ENCODE results near the gene ESRRG.
"Not testable (repeated sequence)": the region's sequence is repeated elsewhere in the genome, so short reads cannot be mapped to it uniquely, and the experiment has no call there.

Gene ESRRG

GRCh38 chr1:216723274-216723780 lies at the start of gene ESRRG:
ESRRG (minus strand) TSS chr1:216723429; CDS start chr1:216723299, 130 bp downstream.
- DNase-seq = no peak

- no peak for DNase-seq
Observed at GRCh38 chr1:216771922-216772321, 48.7 kb upstream of the ESRRG start.

GRCh38 chr1:216766633-216767327 lies 43.6 kb upstream of the ESRRG start:
- DNase-seq = no peak

- no peak for DNase-seq
Observed at GRCh38 chr1:216765346-216766300, 42.4 kb upstream of the ESRRG start.

GRCh38 chr1:216758161-216758560 lies 34.9 kb upstream of the ESRRG start:
- DNase-seq = no peak

- no peak for DNase-seq
Observed at GRCh38 chr1:216757110-216757509, 33.9 kb upstream of the ESRRG start.

GRCh38 chr1:216750961-216751360 lies 27.7 kb upstream of the ESRRG start:
- no peak for DNase-seq

- no peak for DNase-seq
Observed at GRCh38 chr1:216750031-216750627, 26.9 kb upstream of the ESRRG start.

- DNase-seq = no peak
Observed at GRCh38 chr1:216749232-216749631, 26.0 kb upstream of the ESRRG start.

GRCh38 chr1:216742625-216743024 lies 19.4 kb upstream of the ESRRG start:
- DNase-seq = no peak

- DNase-seq = no peak
Observed at GRCh38 chr1:216740331-216740730, 17.1 kb upstream of the ESRRG start.

- DNase-seq = no peak
Observed at GRCh38 chr1:216739793-216740192, 16.6 kb upstream of the ESRRG start.

- DNase-seq = no peak
Observed at GRCh38 chr1:216732121-216732520, 8.9 kb upstream of the ESRRG start.

- DNase-seq = no peak
Observed at GRCh38 chr1:216731562-216731961, 8.3 kb upstream of the ESRRG start.

- no peak for DNase-seq
Observed at GRCh38 chr1:216726435-216726834, 3.2 kb upstream of the ESRRG start.

- DNase-seq = no peak
Observed at GRCh38 chr1:216722821-216723220, 408 bp downstream of the ESRRG start.

GRCh38 chr1:216721863-216722262 lies 1.4 kb downstream of the ESRRG start:
- no peak for DNase-seq

GRCh38 chr1:216721062-216721461 lies 2.2 kb downstream of the ESRRG start:
- no peak for DNase-seq

- DNase-seq = no peak
Observed at GRCh38 chr1:216711712-216712111, 11.5 kb downstream of the ESRRG start.

GRCh38 chr1:216710598-216711333 lies 12.5 kb downstream of the ESRRG start:
- DNase-seq = no peak

- no peak for DNase-seq
Observed at GRCh38 chr1:216710055-216710454, 13.2 kb downstream of the ESRRG start.

GRCh38 chr1:216705676-216706075 lies 17.6 kb downstream of the ESRRG start:
- no peak for DNase-seq

GRCh38 chr1:216704065-216704464 lies 19.2 kb downstream of the ESRRG start:
- DNase-seq = not testable (repeated sequence)

Data from stimulated activated CD4-positive, alpha-beta T cell treated with anti-CD3 and anti-CD28 coated beads, Interleukin-1b, Interleukin-23, amount 100 ng/mL, for 48 hours (primary cell).